D721Med (cell line): ENCODE results near the gene COQ2.
"Not testable (repeated sequence)": the region's sequence is repeated elsewhere in the genome, so short reads cannot be mapped to it uniquely, and the experiment has no call there.

ENCODE experiments used
- DNase-seq: peaks from one replicate; pipeline ENCODE4 v3.0.0; 2011; ENCODE audit warnings: low spot score; ENCODE audit not compliant: insufficient read length
- FAIRE-seq: peaks from 2 replicates; lab custom pipeline; 2011; peaks lifted over from hg19 to GRCh38; lab: Jason Lieb, UNC
- TF ChIP-seq, protein P1 (sequence below): IDR thresholded peaks from 2 replicates; pipeline ENCODE4 v1.5.1; 2012; ENCODE audit warnings: mild to moderate bottlenecking, control low read depth; ENCODE audit not compliant: insufficient read depth; ENCODE audit errors: missing control alignments

Gene COQ2, protein sequence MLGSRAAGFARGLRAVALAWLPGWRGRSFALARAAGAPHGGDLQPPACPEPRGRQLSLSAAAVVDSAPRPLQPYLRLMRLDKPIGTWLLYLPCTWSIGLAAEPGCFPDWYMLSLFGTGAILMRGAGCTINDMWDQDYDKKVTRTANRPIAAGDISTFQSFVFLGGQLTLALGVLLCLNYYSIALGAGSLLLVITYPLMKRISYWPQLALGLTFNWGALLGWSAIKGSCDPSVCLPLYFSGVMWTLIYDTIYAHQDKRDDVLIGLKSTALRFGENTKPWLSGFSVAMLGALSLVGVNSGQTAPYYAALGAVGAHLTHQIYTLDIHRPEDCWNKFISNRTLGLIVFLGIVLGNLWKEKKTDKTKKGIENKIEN

DNA sequence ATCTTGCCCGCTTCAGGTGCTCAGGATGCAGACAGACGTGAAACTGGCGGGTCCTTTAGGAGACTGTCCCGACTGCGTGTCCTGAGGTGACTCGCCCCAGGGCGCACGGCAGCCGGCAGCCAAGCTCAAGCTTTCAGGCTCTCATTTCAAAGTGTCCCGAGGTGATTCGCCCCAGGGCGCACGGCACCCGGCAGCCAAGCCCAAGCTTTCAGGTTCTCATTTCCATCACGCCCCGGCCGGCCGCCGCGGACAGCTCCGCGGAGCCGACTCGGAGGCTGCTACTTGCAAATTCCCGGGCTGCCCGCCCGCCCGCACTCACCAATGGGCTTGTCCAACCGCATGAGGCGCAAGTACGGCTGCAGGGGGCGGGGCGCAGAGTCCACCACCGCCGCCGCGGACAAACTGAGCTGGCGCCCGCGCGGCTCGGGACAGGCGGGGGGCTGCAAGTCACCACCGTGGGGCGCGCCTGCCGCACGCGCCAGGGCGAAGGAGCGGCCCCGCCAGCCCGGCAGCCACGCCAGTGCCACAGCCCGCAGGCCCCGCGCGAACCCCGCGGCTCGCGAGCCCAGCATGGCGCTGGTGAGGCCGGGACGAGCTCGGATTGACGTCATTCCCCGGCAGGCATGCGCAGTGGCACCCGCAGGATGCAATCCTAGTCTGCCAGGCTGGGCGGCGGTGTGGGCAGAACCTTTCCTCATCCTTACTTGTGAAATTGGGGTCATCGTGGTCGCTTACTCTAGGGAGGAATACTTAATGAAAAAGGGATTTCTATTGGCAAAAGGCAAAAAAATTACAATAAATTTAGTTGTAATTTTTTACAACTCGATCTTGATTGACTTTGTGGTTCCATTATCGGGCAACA lies at the start of gene COQ2:
TSS of gene COQ2 (minus strand) at position 606 of the 862 bp plus-strand sequence. CDS start at position 572, 34 bp downstream.
- TF ChIP-seq, protein P1, sequence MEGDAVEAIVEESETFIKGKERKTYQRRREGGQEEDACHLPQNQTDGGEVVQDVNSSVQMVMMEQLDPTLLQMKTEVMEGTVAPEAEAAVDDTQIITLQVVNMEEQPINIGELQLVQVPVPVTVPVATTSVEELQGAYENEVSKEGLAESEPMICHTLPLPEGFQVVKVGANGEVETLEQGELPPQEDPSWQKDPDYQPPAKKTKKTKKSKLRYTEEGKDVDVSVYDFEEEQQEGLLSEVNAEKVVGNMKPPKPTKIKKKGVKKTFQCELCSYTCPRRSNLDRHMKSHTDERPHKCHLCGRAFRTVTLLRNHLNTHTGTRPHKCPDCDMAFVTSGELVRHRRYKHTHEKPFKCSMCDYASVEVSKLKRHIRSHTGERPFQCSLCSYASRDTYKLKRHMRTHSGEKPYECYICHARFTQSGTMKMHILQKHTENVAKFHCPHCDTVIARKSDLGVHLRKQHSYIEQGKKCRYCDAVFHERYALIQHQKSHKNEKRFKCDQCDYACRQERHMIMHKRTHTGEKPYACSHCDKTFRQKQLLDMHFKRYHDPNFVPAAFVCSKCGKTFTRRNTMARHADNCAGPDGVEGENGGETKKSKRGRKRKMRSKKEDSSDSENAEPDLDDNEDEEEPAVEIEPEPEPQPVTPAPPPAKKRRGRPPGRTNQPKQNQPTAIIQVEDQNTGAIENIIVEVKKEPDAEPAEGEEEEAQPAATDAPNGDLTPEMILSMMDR = no peak
- FAIRE-seq (no peak), DNase-seq (peak; percentile 83)

DNA sequence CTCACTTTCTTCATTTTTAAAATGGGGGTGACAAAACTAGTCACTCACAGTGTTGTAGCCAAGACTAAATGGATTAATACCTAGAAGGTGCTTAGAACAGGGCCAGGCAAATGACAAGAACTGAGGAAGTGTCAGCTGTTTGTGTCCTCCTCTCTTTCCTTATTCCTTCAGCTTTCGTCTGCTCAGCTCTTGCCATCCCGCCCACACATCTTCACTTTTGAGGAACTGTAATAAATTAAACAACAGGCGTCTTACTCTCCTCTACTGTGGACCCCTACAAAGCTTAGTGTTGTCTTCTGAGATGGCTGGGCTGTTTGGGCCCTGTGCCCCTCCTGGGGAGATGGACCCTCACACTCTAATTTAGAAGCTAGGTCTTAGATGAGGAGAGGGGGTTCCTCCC lies 47.4 kb upstream of the COQ2 start:
- DNase-seq = no peak
- FAIRE-seq = no peak
- TF ChIP-seq, protein P1 = no peak

DNA sequence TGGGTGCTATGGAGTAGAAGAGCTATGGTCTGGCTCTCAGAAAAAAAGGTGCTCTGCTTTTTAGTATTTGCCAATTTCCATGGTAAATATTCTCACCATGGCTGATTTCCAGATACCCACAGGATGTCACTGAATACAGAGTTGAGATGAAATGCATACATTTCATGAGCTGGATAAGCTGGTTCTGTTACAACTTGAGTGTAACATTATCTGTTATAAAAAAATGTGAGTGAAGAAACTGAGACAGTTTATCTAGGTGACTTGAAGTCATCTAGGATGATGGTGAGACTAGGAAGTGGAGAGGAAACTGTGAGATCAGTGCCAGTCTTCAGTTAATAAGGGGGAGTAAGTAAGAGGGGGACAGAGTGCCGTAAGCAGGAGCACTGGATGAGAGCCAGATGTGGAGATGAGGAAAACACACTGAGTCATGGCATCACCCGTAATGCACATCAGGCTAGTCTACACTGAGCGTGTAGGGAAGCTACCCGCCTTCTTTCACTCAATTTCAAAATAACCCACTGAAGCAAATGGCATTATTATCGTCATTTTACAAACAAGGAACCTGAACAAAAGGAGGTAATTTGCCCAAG lies 45.0 kb upstream of the COQ2 start:
- TF ChIP-seq, protein P1 = no peak
- DNase-seq (no peak), FAIRE-seq (no peak)

DNA sequence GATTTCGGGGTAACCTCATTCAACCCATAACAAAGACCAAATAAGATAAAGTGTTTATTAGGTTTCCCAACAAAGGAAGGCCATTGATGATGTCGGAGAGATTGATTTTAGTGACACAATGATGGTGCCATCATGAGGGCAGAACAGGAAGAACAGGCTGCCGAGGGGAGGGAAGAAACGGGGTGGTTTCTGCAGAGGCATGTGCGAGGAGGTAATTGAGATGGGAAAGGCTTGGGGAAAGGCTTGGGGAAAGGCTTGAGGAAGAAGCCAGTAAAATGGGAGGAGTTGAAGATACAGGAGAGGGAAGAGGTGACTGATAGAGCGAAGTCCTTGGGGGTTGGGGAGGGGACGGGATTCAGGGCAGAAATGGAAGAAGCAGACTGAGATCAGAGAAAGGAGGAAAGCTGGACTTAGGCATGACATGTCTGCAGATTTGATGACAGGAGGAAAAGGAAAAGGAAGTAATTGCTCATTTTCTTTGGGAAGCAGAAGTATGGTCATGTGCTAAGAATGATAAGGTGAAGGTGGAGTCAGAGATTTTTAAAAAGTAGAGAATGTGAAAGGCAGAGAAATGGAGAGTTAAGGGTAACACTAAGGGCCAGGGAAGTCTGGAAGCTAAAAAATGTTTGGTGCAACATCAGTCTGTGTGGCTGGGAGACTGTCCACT lies 44.1 kb upstream of the COQ2 start:
- FAIRE-seq (no peak), DNase-seq (no peak)
- TF ChIP-seq, protein P1 = peak; percentile 14

DNA sequence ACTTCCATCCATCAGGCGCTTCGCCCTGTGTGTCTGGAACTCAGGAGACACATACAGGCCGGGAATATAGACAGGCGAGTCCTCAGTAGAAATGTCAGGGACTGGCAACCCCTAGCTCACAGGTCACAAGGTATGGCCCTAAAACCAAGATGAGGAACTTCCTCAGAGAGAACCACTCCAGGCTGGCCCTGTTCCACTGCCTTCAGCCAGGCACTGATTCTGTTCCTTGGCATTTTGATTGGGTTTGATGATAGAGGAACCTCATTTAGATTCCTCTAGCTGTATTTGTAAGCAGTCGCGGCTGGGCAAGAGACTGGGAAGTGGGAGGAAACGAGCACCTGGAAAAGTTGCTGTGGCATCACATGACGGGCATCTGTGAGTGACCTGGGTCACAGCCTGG lies 41.9 kb upstream of the COQ2 start:
- TF ChIP-seq, protein P1 = no peak
- no peak for DNase-seq
- no peak for FAIRE-seq

DNA sequence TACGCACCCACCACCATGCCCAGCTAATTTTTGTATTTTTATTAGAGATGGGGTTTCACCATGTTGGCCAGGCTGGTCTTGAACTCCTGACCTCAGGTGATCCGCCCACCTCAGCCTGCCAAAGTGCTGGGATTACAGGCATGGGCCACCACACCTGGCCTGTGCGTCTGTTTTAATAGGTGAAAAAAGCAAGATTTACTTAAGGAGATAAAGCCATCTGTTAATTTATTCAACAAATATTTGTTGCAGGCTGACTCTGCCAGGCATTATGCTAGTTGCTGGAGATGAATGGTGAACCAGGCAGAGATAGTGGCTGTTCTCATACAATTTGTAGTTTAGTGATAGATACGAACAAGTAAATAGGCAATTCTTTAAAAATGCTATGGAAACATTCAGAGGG lies 40.7 kb upstream of the COQ2 start:
- FAIRE-seq, DNase-seq: not testable (repeated sequence)

DNA sequence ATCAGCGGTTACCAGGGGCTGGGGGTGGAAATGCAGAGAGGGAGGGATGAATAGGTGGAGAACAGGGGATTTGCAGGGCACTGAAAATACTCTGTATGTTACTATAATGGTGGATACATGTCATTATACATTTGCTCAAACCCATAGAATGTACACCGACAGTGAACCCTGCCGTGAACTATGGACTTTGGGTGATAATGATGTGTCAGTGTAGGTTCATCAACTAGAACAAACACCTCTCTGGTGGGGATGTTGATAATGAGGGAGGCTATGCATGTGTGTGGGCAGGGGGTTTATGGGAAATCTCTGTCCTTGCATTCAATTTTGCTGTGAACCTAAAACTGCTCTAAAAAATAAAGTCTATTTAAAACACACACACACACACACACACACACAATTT lies 38.5 kb upstream of the COQ2 start:
- TF ChIP-seq, protein P1 = no peak
- DNase-seq (no peak), FAIRE-seq (no peak)
